ENCODE results near the gene ANXA4. TPM values are rescaled to one million over a fixed set of nuclear protein-coding genes. Genes with fewer than 3 reads are reported as not detected.
"Not testable (repeated sequence)": the region's sequence is repeated elsewhere in the genome, so short reads cannot be mapped to it uniquely, and the experiment has no call there.

The ANXA4 gene
- total and polyA plus RNA-seq, 2 experiments from 2014 or later, result 107 to 231 TPM

- no peak for TF ChIP-seq EZH2phosphoT487 (IDR thresholded peaks at IDR 0.05; ENCODE audit: low read depth, severe bottlenecking, unreplicated experiment)
- TF ChIP-seq CTCF (IDR thresholded peaks at IDR 0.05; ENCODE audit: poor library complexity), result no peak
- no peak for TF ChIP-seq EZH2 (IDR thresholded peaks at IDR 0.05; ENCODE audit: borderline replicate concordance)
- peak overlapping the region; percentile 66 for H3K4me3 ChIP-seq
- peak overlapping the region; percentile 77 for H3K4me2 ChIP-seq
- no peaks in the 10 kb centered on the region for H3K9me3 ChIP-seq (ENCODE audit: low read depth)
- H3K27ac ChIP-seq, result peak overlapping the region; percentile 98
- H2AFZ ChIP-seq, result peak overlapping the region; percentile 73
- 4% methylated on average over 7 of the region's 7 CpGs for WGBS (ENCODE audit: low lambda C conversion rate, missing lambda C conversion rate)
- no peaks in the 10 kb centered on the region for H4K20me1 ChIP-seq (ENCODE audit: insufficient read depth, poor library complexity, severe bottlenecking)
- peaks cover 42% of the 10 kb centered on the region for H3K79me2 ChIP-seq
- H3K27me3 ChIP-seq, result no peaks in the 10 kb centered on the region
- no peaks in the 10 kb centered on the region for H3K9me2 ChIP-seq (replicated peaks; ENCODE audit: insufficient read depth)
- H3K4me1 ChIP-seq (ENCODE audit: insufficient read depth), result peaks cover 15% of the 10 kb centered on the region
- H3K36me3 ChIP-seq (replicated peaks; ENCODE audit: insufficient read depth, low read depth), result no peaks in the 10 kb centered on the region
- DNase-seq (ENCODE audit: low spot score), result no peak
These were observed 87.0 kb downstream of the ANXA4 start for GRCh38 chr2:69828938-69829255.

DNA sequence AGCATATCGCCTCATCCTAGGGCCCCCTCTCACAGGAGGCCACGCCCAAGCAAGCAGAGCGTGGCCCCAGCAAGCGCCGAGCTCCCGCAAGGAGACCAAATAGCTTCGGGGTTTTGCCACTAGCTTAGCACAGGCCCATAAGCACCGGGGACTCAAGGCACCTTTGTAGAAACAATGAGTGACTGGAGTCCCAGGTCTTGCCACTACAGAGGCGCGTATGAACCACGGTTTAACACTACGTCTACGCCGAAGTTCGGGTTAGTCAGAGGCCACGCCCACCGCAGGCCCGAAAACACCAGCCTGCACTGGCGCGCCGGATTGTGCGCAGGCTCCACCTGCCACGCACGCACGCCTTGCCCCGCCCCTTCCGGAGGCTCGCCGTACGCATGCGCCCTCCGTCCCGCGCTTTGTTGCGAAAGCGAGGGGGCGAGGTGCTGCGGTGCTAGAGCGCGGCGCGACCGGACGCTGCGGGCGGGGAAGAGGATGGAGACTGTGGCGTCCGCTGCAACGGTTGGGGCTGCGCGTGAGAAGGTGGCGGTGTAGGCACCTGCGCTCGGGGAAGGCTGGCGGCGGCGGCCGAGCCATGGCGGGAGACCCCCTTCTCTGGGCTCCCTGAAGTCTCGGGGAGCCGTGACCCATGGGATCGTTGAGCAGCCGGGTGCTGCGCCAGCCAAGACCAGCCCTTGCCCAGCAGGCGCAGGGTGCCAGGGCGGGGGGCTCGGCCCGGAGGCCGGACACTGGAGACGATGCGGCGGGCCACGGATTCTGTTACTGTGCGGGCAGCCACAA is 87.5 kb downstream of the ANXA4 start, which contains the start of gene GMCL1:
Gene GMCL1 (plus strand): TSS at position 405 of the 789 bp plus-strand sequence. CDS start 233 bp downstream, at position 638.
- TF ChIP-seq CTCF (IDR thresholded peaks at IDR 0.05; ENCODE audit: poor library complexity), result no peak
- TF ChIP-seq EZH2phosphoT487 (IDR thresholded peaks at IDR 0.05; ENCODE audit: low read depth, severe bottlenecking, unreplicated experiment), result no peak
- Histone ChIP-seq H2AFZ (peak within 1 kb of the TSS; percentile 73), H3K4me2 (peak within 1 kb of the TSS; percentile 83), H3K27ac (peak within 1 kb of the TSS; percentile 98), H3K4me1 (ENCODE audit: insufficient read depth) (peaks cover 15% of the 10 kb centered on the region), H3K79me2 (peaks cover 48% of the 10 kb centered on the region), H3K36me3 (replicated peaks; ENCODE audit: insufficient read depth, low read depth) (no peaks in the 10 kb centered on the region), H4K20me1 (ENCODE audit: insufficient read depth, poor library complexity, severe bottlenecking) (no peaks in the 10 kb centered on the region), H3K27me3 (no peaks in the 10 kb centered on the region), H3K9me2 (replicated peaks; ENCODE audit: insufficient read depth) (no peaks in the 10 kb centered on the region), H3K9me3 (ENCODE audit: low read depth) (no peaks in the 10 kb centered on the region), H3K4me3 (peak within 1 kb of the TSS; percentile 78)
- WGBS (ENCODE audit: low lambda C conversion rate, missing lambda C conversion rate), result under 1% methylated on average over 55 of the region's 74 CpGs
- DNase-seq (ENCODE audit: low spot score), result peak; percentile 99

- H3K36me3 ChIP-seq (replicated peaks; ENCODE audit: insufficient read depth, low read depth), result no peaks in the 10 kb centered on the region
- DNase-seq (ENCODE audit: low spot score), result peak; percentile 60
- H3K9me2 ChIP-seq (replicated peaks; ENCODE audit: insufficient read depth), result no peaks in the 10 kb centered on the region
- H3K4me1 ChIP-seq (ENCODE audit: insufficient read depth), result peaks cover 15% of the 10 kb centered on the region
- WGBS (ENCODE audit: low lambda C conversion rate, missing lambda C conversion rate), result 2% methylated on average over 43 of the region's 45 CpGs
- H3K27me3 ChIP-seq, result no peaks in the 10 kb centered on the region
- peak overlapping the region; percentile 78 for H3K4me3 ChIP-seq
- TF ChIP-seq CTCF (IDR thresholded peaks at IDR 0.05; ENCODE audit: poor library complexity), result no peak
- no peak for TF ChIP-seq EZH2phosphoT487 (IDR thresholded peaks at IDR 0.05; ENCODE audit: low read depth, severe bottlenecking, unreplicated experiment)
- TF ChIP-seq EZH2 (IDR thresholded peaks at IDR 0.05; ENCODE audit: borderline replicate concordance), result no peak
- no peaks in the 10 kb centered on the region for H3K9me3 ChIP-seq (ENCODE audit: low read depth)
- H3K79me2 ChIP-seq, result peaks cover 56% of the 10 kb centered on the region
- H4K20me1 ChIP-seq (ENCODE audit: insufficient read depth, poor library complexity, severe bottlenecking), result no peaks in the 10 kb centered on the region
- peak overlapping the region; percentile 65 for H2AFZ ChIP-seq
- H3K27ac ChIP-seq, result peak overlapping the region; percentile 68
- H3K4me2 ChIP-seq, result peak overlapping the region; percentile 83
These were observed 88.3 kb downstream of the ANXA4 start for GRCh38 chr2:69830045-69830905.

- not testable (repeated sequence) for H2AFZ ChIP-seq; H3K36me3 ChIP-seq (replicated peaks; ENCODE audit: insufficient read depth, low read depth); H4K20me1 ChIP-seq (ENCODE audit: insufficient read depth, poor library complexity, severe bottlenecking); H3K27me3 ChIP-seq; H3K9me3 ChIP-seq (ENCODE audit: low read depth); DNase-seq (ENCODE audit: low spot score); H3K9me2 ChIP-seq (replicated peaks; ENCODE audit: insufficient read depth)
- Histone ChIP-seq H3K4me2 (peak overlapping the region; percentile 83), H3K4me1 (ENCODE audit: insufficient read depth) (peaks cover 15% of the 10 kb centered on the region), H3K27ac (peak overlapping the region; percentile 68), H3K79me2 (peaks cover 61% of the 10 kb centered on the region), H3K4me3 (peak overlapping the region; percentile 78)
- 78% methylated on average over 13 of the region's 13 CpGs for WGBS (ENCODE audit: low lambda C conversion rate, missing lambda C conversion rate)
These were observed 88.9 kb downstream of the ANXA4 start for GRCh38 chr2:69830906-69831241.
